Measurements from ENCODE around the gene FXYD3.

DNA sequence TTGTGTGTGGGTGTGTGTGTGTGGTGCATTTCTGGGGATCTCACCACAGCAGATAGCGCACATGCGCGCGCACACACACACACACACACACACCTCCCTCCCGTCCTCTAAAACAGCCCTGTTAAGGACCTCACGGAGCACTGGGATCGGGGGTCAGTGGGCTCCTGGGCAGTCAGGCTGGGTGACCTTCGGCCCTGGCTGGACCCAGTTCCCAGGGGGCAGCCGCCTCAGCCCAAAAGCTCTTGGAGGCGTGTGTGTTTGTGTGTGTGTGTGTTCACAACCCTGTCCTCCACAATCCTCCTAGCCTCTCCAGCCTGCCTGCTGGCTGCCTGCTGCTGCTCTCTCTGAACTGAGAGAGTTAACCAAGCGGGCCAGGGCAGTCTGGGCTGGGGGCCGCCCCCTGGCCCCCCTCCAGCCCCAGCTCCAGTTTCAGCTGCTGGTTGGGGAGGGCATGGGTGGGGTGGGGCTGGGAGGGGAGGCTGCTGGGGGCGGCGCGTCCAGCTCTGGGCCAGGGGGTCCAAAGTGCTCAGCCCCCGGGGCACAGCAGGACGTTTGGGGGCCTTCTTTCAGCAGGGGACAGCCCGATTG, 22.8 kb downstream of the FXYD3 start, which contains the start of gene FXYD1:
- no peak for TF ChIP-seq TAF1 (IDR thresholded peaks at IDR 0.05; ENCODE audit: borderline replicate concordance, insufficient read depth, low read length)
- no peak for TF ChIP-seq SIN3A (IDR thresholded peaks at IDR 0.05; ENCODE audit: borderline replicate concordance, insufficient read depth, low read length)
- TF ChIP-seq POLR2AphosphoS5 (IDR thresholded peaks at IDR 0.05; ENCODE audit: low read depth, low read length): no peak
- TF ChIP-seq, protein P1, sequence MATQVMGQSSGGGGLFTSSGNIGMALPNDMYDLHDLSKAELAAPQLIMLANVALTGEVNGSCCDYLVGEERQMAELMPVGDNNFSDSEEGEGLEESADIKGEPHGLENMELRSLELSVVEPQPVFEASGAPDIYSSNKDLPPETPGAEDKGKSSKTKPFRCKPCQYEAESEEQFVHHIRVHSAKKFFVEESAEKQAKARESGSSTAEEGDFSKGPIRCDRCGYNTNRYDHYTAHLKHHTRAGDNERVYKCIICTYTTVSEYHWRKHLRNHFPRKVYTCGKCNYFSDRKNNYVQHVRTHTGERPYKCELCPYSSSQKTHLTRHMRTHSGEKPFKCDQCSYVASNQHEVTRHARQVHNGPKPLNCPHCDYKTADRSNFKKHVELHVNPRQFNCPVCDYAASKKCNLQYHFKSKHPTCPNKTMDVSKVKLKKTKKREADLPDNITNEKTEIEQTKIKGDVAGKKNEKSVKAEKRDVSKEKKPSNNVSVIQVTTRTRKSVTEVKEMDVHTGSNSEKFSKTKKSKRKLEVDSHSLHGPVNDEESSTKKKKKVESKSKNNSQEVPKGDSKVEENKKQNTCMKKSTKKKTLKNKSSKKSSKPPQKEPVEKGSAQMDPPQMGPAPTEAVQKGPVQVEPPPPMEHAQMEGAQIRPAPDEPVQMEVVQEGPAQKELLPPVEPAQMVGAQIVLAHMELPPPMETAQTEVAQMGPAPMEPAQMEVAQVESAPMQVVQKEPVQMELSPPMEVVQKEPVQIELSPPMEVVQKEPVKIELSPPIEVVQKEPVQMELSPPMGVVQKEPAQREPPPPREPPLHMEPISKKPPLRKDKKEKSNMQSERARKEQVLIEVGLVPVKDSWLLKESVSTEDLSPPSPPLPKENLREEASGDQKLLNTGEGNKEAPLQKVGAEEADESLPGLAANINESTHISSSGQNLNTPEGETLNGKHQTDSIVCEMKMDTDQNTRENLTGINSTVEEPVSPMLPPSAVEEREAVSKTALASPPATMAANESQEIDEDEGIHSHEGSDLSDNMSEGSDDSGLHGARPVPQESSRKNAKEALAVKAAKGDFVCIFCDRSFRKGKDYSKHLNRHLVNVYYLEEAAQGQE (IDR thresholded peaks at IDR 0.05; ENCODE audit: insufficient read depth in 1 of 2, low read depth in 2 of 2, low read length in 2 of 2): no peak
- no peak for TF ChIP-seq FOXP2 (optimal IDR thresholded peaks at IDR 0.05; ENCODE audit: borderline replicate concordance, extremely low read depth, extremely low read length, insufficient read depth)

Measured in PFSK-1 (cell line).